Measurements from ENCODE around the gene DDX23.
A peak's percentile ranks its signal among the peaks of the same experiment; 100 is the strongest.

DNA sequence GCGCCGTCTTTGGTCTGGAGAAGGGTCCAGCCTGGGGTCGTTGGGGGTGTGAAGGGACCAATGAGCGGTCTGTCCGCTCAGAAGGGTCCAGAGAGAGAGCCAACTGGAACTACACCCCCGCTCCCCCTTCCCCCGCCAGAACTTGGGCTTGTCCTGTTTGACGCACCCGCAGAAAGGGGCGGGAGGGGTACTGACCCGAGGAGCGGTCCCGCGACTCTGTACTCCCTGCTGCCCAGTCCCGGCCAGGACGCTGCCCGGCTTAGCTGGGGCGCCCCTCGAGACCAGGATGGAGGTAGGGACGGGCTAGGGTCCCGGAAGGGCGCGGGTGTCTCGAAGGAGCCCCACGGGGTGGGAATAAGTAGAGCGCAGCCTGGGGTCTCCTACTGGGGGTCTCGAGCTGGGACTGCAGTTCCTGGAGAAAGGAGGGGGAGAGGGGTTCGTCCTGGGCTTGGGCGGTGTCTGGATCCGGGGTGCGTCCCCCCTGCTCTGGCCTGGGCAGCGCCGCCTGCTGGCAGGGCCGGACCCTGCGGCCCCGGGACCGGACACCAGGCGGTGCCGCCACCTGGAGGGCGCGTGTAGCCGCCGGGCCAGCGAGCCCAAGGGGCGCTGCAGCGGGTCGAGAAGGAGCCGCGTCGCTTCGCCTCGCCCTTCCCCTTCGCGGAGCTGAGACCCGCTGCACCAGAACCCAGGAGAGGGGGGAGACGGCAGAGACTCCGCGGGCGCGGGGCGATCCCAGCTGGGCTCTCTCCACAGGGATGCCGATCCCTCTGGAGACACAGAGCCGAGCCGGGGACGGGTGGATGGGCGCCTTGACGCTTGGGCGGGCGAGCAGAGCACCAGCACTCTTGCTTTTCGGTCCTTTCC lies 37.5 kb downstream of the DDX23 start:
- TF ChIP-seq, protein P1, sequence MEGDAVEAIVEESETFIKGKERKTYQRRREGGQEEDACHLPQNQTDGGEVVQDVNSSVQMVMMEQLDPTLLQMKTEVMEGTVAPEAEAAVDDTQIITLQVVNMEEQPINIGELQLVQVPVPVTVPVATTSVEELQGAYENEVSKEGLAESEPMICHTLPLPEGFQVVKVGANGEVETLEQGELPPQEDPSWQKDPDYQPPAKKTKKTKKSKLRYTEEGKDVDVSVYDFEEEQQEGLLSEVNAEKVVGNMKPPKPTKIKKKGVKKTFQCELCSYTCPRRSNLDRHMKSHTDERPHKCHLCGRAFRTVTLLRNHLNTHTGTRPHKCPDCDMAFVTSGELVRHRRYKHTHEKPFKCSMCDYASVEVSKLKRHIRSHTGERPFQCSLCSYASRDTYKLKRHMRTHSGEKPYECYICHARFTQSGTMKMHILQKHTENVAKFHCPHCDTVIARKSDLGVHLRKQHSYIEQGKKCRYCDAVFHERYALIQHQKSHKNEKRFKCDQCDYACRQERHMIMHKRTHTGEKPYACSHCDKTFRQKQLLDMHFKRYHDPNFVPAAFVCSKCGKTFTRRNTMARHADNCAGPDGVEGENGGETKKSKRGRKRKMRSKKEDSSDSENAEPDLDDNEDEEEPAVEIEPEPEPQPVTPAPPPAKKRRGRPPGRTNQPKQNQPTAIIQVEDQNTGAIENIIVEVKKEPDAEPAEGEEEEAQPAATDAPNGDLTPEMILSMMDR (IDR thresholded peaks at IDR 0.05): peak; percentile 99 to 100 (median 100)
- TF ChIP-seq EP300 (IDR thresholded peaks at IDR 0.05): no peak

Measured in upper lobe of left lung (tissue), 4 donors.